ENCODE measurements around the gene CAMK1.

Gene CAMK1

GRCh38 chr3:9725775-9726515 lies 43.8 kb downstream of the CAMK1 start:
- H3K27me3 ChIP-seq (replicated peaks; ENCODE audit: control insufficient read depth, insufficient read depth, low read length), result no peaks in the 10 kb centered on the region; the same call in none of the 2 replicates
- no peaks in the 10 kb centered on the region for H3K36me3 ChIP-seq (ENCODE audit: control insufficient read depth, insufficient read depth, low read length)
- H3K4me3 ChIP-seq (replicated peaks; ENCODE audit: low read depth, low read length), result no peak overlapping the region
- TF ChIP-seq, protein P1, sequence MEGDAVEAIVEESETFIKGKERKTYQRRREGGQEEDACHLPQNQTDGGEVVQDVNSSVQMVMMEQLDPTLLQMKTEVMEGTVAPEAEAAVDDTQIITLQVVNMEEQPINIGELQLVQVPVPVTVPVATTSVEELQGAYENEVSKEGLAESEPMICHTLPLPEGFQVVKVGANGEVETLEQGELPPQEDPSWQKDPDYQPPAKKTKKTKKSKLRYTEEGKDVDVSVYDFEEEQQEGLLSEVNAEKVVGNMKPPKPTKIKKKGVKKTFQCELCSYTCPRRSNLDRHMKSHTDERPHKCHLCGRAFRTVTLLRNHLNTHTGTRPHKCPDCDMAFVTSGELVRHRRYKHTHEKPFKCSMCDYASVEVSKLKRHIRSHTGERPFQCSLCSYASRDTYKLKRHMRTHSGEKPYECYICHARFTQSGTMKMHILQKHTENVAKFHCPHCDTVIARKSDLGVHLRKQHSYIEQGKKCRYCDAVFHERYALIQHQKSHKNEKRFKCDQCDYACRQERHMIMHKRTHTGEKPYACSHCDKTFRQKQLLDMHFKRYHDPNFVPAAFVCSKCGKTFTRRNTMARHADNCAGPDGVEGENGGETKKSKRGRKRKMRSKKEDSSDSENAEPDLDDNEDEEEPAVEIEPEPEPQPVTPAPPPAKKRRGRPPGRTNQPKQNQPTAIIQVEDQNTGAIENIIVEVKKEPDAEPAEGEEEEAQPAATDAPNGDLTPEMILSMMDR (IDR thresholded peaks at IDR 0.05; ENCODE audit: insufficient read depth, low read length, poor library complexity, severe bottlenecking), result no peak
- DNase-seq (ENCODE audit: extremely low read depth, insufficient read length), result no peak

DNA sequence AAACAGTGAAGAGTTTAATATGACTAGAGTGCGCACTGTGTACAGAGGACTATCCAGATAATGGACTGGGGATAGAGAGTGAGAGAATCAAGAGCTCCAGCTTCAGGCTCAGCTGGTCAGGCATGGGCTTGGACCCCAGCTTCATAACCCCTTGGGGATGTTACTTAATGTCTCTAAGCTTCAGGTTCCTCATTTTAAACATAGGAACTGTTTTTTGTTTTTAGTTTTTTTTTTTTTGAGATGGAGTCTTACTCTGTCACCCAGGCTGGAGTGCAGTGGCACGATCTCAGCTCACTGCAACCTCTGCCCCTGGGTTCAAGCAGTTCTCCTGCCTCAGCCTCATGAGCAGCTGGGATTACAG lies 48.1 kb downstream of the CAMK1 start:
- no peak overlapping the region for H3K4me3 ChIP-seq (replicated peaks; ENCODE audit: low read depth, low read length)
- no peaks in the 10 kb centered on the region for H3K36me3 ChIP-seq (ENCODE audit: control insufficient read depth, insufficient read depth, low read length)
- H3K27me3 ChIP-seq (replicated peaks; ENCODE audit: control insufficient read depth, insufficient read depth, low read length), result no peaks in the 10 kb centered on the region; the same call in none of the 2 replicates
- no peak for DNase-seq (ENCODE audit: extremely low read depth, insufficient read length)
- TF ChIP-seq, protein P1 (IDR thresholded peaks at IDR 0.05; ENCODE audit: insufficient read depth, low read length, poor library complexity, severe bottlenecking), result no peak

DNA sequence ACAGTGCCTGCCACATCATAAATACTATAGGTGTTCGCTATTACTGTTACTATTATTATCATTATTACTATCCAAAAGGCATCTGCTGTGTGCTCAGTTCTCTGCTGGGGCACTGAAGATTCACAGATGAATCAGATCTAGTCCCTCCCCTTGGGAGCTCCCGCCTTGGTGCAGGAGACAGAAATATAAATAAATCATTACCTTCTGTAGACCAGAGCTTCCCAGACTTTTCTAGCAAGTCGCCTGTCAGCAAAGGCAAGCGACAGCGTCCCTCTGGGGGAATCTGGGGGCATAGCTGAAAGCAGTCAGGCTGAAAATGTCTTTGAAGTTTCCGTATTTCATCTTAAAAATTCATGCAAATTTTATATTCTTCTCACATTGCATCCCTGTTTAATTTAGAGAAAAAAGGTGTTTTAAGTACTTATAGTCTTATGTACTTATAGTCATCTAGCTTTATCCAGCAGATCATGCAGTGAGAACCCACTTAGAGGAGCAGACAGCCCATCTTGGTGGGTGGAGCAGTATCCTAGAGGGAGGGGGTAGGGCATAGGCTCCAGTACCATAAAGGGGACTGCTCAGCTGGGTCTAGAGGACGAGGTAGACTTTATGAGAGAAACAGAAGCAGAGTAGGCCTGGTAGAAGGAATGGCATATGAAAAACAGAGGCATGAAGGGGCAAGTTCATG lies 48.6 kb downstream of the CAMK1 start:
- no peak overlapping the region for H3K4me3 ChIP-seq (replicated peaks; ENCODE audit: low read depth, low read length)
- no peaks in the 10 kb centered on the region; the same call in none of the 2 replicates for H3K27me3 ChIP-seq (replicated peaks; ENCODE audit: control insufficient read depth, insufficient read depth, low read length)
- no peaks in the 10 kb centered on the region for H3K36me3 ChIP-seq (ENCODE audit: control insufficient read depth, insufficient read depth, low read length)
- DNase-seq (ENCODE audit: extremely low read depth, insufficient read length), result no peak
- TF ChIP-seq, protein P1 (IDR thresholded peaks at IDR 0.05; ENCODE audit: insufficient read depth, low read length, poor library complexity, severe bottlenecking), result no peak

- DNase-seq (ENCODE audit: extremely low read depth, insufficient read length), result no peak
- TF ChIP-seq, protein P1 (IDR thresholded peaks at IDR 0.05; ENCODE audit: insufficient read depth, low read length, poor library complexity, severe bottlenecking), result no peak
- Histone ChIP-seq H3K36me3 (ENCODE audit: control insufficient read depth, insufficient read depth, low read length) (no peaks in the 10 kb centered on the region), H3K4me3 (replicated peaks; ENCODE audit: low read depth, low read length) (no peak overlapping the region), H3K27me3 (replicated peaks; ENCODE audit: control insufficient read depth, insufficient read depth, low read length) (no peaks in the 10 kb centered on the region; the same call in none of the 2 replicates)
Observed at GRCh38 chr3:9718118-9718517, 51.6 kb downstream of the CAMK1 start.

DNA sequence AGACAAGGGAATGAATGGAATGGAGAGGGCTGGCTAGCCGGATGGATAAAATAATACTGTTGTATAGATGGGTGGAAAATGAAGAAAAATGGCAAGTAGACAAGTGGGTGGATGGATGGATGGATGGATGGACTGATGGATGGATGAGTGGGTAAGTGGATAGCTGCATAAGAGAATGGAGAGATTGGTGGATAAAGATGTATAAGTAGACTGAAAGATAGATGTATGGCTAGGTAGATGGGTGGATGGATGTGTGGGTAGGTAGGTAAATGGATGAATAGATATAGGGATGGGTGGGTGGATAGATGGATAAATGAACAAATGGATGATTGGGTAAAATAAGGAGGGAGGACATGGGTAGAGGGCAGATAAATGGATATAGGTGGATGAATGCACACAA lies 52.2 kb downstream of the CAMK1 start:
- H3K4me3 ChIP-seq (replicated peaks; ENCODE audit: low read depth, low read length), result no peak overlapping the region
- DNase-seq (ENCODE audit: extremely low read depth, insufficient read length), result no peak
- H3K27me3 ChIP-seq (replicated peaks; ENCODE audit: control insufficient read depth, insufficient read depth, low read length), result no peaks in the 10 kb centered on the region; the same call in none of the 2 replicates
- no peaks in the 10 kb centered on the region for H3K36me3 ChIP-seq (ENCODE audit: control insufficient read depth, insufficient read depth, low read length)
- TF ChIP-seq, protein P1 (IDR thresholded peaks at IDR 0.05; ENCODE audit: insufficient read depth, low read length, poor library complexity, severe bottlenecking), result no peak
